Fibroblast of lung (primary cell): ENCODE results near the gene DNM3. TPM values are rescaled to one million over a fixed set of nuclear protein-coding genes. Genes with fewer than 3 reads are reported as not detected.

Experiments used
- DNase-seq, 2 donors: peaks; one replicate each; pipeline versions ENCODE4 v3.0.0 to v3.0.0-alpha.2; 2010; ENCODE audit warnings: low read depth in 2 of 2
- H2AFZ ChIP-seq: 2 replicates; pipeline ENCODE4 v1.5.1; 2012; ENCODE audit warnings: low read length, control low read depth, inconsistent platforms
- H3K27ac ChIP-seq: 2 replicates; pipeline ENCODE4 v1.5.1; 2011; ENCODE audit warnings: low read length, control low read depth; ENCODE audit not compliant: insufficient read depth
- H3K27me3 ChIP-seq: 2 replicates; pipeline ENCODE4 v1.5.1; 2011; ENCODE audit warnings: mild to moderate bottlenecking, low read length; ENCODE audit not compliant: control insufficient read depth, insufficient read depth
- H3K36me3 ChIP-seq: 2 replicates; pipeline ENCODE4 v1.5.1; 2011; ENCODE audit warnings: low read length; ENCODE audit not compliant: control insufficient read depth, insufficient read depth
- H3K4me1 ChIP-seq: 2 replicates; pipeline ENCODE4 v1.5.1; 2011; ENCODE audit warnings: low read length; ENCODE audit not compliant: control insufficient read depth, insufficient read depth; ENCODE audit errors: extremely low read depth
- H3K4me2 ChIP-seq: 2 replicates; pipeline ENCODE4 v1.5.1; 2011; ENCODE audit warnings: low read length, control low read depth; ENCODE audit not compliant: insufficient read depth; ENCODE audit errors: extremely low read depth
- H3K4me3 ChIP-seq, 4 experiments: fragments of 200-600 bp in 1 of 4; sonication (generic) in 1 of 4; replicated peaks in 1 of 4; 2 replicates each; pipeline ENCODE4 v1.5.1; 2011 to 2016; ENCODE audit warnings: low read length in 4 of 4, low read depth in 3 of 4, mild to moderate bottlenecking in 3 of 4, control low read depth in 2 of 4, inconsistent platforms in 1 of 4, mixed read lengths in 1 of 4; ENCODE audit not compliant: insufficient read depth in 1 of 4; ENCODE audit errors: control extremely low read depth in 1 of 4
- H3K79me2 ChIP-seq: 2 replicates; pipeline ENCODE4 v1.5.1; 2012; ENCODE audit warnings: mild to moderate bottlenecking, low read length, inconsistent platforms; ENCODE audit not compliant: control insufficient read depth, insufficient read depth
- H3K9ac ChIP-seq: 2 replicates; pipeline ENCODE4 v1.5.1; 2011; ENCODE audit warnings: mild to moderate bottlenecking, low read length, control low read depth; ENCODE audit not compliant: insufficient read depth
- H3K9me3 ChIP-seq: 2 replicates; pipeline ENCODE4 v1.5.1; 2012; ENCODE audit warnings: low read depth, low read length; ENCODE audit not compliant: control insufficient read depth, insufficient read depth
- H4K20me1 ChIP-seq: 2 replicates; pipeline ENCODE4 v1.5.1; 2011; ENCODE audit warnings: low read length; ENCODE audit not compliant: control insufficient read depth, insufficient read depth; ENCODE audit errors: extremely low read depth
- EZH2 ChIP-seq: IDR thresholded peaks from 2 replicates; pipeline ENCODE4 v1.5.1; 2012; ENCODE audit warnings: low read length, control low read depth, mild to moderate bottlenecking; ENCODE audit errors: missing control alignments
- polyA plus RNA-seq, 2 donors: library from polyadenylated mRNA; depleted of rRNA in 1 of 2; stranded (reverse) in 1 of 2; unstranded in 1 of 2; fragments of >200 nt; gene quantifications; 2 replicates each; pipeline ENCODE4 v1.2.1, GENCODE V29; 2011 to 2012; ENCODE audit warnings: missing spikeins in 1 of 2
- total RNA-seq: library from RNA; depleted of rRNA; stranded (reverse); fragments of >200 nt; gene quantifications from 2 replicates; pipeline ENCODE4 v1.2.1, GENCODE V29; 2014
- TF ChIP-seq, protein P1 (sequence below), 2 donors: IDR thresholded peaks in 1 of 2; conservative IDR thresholded peaks in 1 of 2; 1 replicate in 1 of 2; 2 replicates in 1 of 2; pipeline ENCODE4 v1.5.1; 2011 to 2012; ENCODE audit warnings: low read length in 2 of 2, control low read depth in 1 of 2, inconsistent platforms in 1 of 2, low read depth in 1 of 2, mild to moderate bottlenecking in 1 of 2

DNM3 gene
- total and polyA plus RNA-seq, 2 donors (not counting 1 experiment from before 2014, with no cell fraction given): 1.6 to 3.6 TPM

DNA sequence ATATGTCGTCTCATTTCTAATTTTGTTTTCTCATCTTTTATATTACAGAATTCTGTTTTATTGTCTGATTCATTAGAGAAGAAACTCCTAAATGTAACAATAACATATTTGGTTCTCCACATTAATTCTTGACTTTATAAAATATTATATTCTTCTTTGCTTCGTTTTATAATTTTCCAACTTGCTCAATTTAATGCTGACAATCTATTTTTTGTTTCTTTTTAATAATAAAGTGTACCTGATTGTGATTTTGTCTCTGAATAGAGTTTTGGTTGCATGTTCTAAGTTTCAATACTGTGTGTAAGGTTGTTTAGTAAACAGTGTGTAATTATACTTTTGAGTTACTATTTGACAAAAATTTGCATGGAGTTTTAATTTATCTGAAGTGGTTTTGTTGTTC lies 448.1 kb downstream of the DNM3 start:
- no peaks in the 10 kb centered on the region for H3K79me2 ChIP-seq
- no peaks in the 10 kb centered on the region for H3K36me3 ChIP-seq
- H3K4me1 ChIP-seq: peaks cover 7% of the 10 kb centered on the region
- H3K27me3 ChIP-seq: no peaks in the 10 kb centered on the region
- no peak for TF ChIP-seq EZH2
- TF ChIP-seq, protein P1, sequence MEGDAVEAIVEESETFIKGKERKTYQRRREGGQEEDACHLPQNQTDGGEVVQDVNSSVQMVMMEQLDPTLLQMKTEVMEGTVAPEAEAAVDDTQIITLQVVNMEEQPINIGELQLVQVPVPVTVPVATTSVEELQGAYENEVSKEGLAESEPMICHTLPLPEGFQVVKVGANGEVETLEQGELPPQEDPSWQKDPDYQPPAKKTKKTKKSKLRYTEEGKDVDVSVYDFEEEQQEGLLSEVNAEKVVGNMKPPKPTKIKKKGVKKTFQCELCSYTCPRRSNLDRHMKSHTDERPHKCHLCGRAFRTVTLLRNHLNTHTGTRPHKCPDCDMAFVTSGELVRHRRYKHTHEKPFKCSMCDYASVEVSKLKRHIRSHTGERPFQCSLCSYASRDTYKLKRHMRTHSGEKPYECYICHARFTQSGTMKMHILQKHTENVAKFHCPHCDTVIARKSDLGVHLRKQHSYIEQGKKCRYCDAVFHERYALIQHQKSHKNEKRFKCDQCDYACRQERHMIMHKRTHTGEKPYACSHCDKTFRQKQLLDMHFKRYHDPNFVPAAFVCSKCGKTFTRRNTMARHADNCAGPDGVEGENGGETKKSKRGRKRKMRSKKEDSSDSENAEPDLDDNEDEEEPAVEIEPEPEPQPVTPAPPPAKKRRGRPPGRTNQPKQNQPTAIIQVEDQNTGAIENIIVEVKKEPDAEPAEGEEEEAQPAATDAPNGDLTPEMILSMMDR (conservative IDR thresholded peaks at IDR 0.05 in 1 of 2, IDR thresholded peaks at IDR 0.05 in 1 of 2; ENCODE audit: low read depth in 1 of 2, low read length in 2 of 2): no peak
- H3K4me3 ChIP-seq: no peak overlapping the region
- H3K9me3 ChIP-seq: no peaks in the 10 kb centered on the region
- H3K9ac ChIP-seq: no peak overlapping the region
- H2AFZ ChIP-seq: no peak overlapping the region
- H4K20me1 ChIP-seq: no peaks in the 10 kb centered on the region
- DNase-seq: no peak
- H3K4me2 ChIP-seq: no peak overlapping the region
- no peak overlapping the region for H3K27ac ChIP-seq

- Histone ChIP-seq H3K27me3 (no peaks in the 10 kb centered on the region), H4K20me1 (no peaks in the 10 kb centered on the region), H3K9me3 (no peaks in the 10 kb centered on the region), H3K9ac (no peak overlapping the region), H3K4me1 (peaks cover 2% of the 10 kb centered on the region), H3K79me2 (no peaks in the 10 kb centered on the region), H3K36me3 (no peaks in the 10 kb centered on the region), H2AFZ (no peak overlapping the region), H3K27ac (no peak overlapping the region), H3K4me3 (no peak overlapping the region), H3K4me2 (no peak overlapping the region)
- peak in 1 of 2 donors; percentile 35 for DNase-seq
- TF ChIP-seq EZH2: no peak
- TF ChIP-seq, protein P1 (conservative IDR thresholded peaks at IDR 0.05 in 1 of 2, IDR thresholded peaks at IDR 0.05 in 1 of 2; ENCODE audit: low read depth in 1 of 2, low read length in 2 of 2): no peak
Observed at GRCh38 chr1:172292840-172293239, 451.5 kb downstream of the DNM3 start.

DNA sequence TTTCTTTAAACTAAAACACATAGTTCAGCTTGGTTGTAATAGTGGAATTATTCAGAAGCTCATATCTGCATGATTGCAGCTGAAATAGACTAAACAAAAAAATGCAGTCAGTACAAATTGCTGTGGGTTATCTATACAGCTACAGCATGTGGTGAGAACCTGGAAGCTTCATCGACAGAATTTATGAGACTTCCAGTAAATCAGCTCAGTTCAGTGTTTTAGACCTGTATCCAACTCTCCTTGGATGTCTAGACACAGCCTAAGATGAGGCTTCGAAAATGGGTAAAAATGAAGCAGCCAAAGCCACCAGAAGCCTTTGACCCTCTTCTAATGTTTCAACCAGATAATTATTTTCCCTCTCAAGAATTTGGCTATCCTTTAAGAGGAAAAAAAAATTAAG lies 452.1 kb downstream of the DNM3 start:
- Histone ChIP-seq H3K9ac (no peak overlapping the region), H3K4me3 (no peak overlapping the region), H3K4me2 (no peak overlapping the region), H2AFZ (no peak overlapping the region), H3K9me3 (no peaks in the 10 kb centered on the region), H3K79me2 (no peaks in the 10 kb centered on the region), H3K36me3 (no peaks in the 10 kb centered on the region), H4K20me1 (no peaks in the 10 kb centered on the region), H3K27ac (no peak overlapping the region), H3K4me1 (no peaks in the 10 kb centered on the region), H3K27me3 (no peaks in the 10 kb centered on the region)
- TF ChIP-seq, protein P1 (conservative IDR thresholded peaks at IDR 0.05 in 1 of 2, IDR thresholded peaks at IDR 0.05 in 1 of 2; ENCODE audit: low read depth in 1 of 2, low read length in 2 of 2): no peak
- no peak for TF ChIP-seq EZH2
- DNase-seq: peak; percentile 21 to 98
